Subcutaneous adipose tissue (tissue), 4 donors: ENCODE data around the gene FGD2. TPM values are rescaled to one million over a fixed set of nuclear protein-coding genes. Genes with fewer than 3 reads are reported as not detected.

ENCODE experiments used
- CTCF ChIP-seq: fragments of 450-650 bp; IDR thresholded peaks from one replicate; pipeline ENCODE4 v1.5.1; 2016; ENCODE audit warnings: low read depth, mild to moderate bottlenecking, control low read depth, antibody characterized with exemption, moderate library complexity
- total RNA-seq, 4 donors: library from RNA; depleted of rRNA; stranded (reverse); fragments of >200 nt; gene quantifications; one replicate each; pipeline ENCODE4 v1.1.0, GENCODE V29; 2016

FGD2 gene
- total RNA-seq, 4 donors from 2014 or later = 37.3 to 102 (median 54.3) TPM

GRCh38 chr6:36968266-36968977 lies 37.0 kb upstream of the FGD2 start:
- no peak for TF ChIP-seq CTCF

- TF ChIP-seq CTCF = no peak
Measured at GRCh38 chr6:36969240-36969691, 36.2 kb upstream of the FGD2 start.

GRCh38 chr6:36969988-36970891 lies 35.2 kb upstream of the FGD2 start:
- no peak for TF ChIP-seq CTCF

GRCh38 chr6:36970892-36971842 lies 34.3 kb upstream of the FGD2 start:
- no peak for TF ChIP-seq CTCF

- no peak for TF ChIP-seq CTCF
Measured at GRCh38 chr6:36971921-36972673, 33.4 kb upstream of the FGD2 start.

GRCh38 chr6:36973190-36973589 lies 32.3 kb upstream of the FGD2 start:
- no peak for TF ChIP-seq CTCF
